GM21528 (cell line): ENCODE data around the gene XRCC4.
"Not testable (repeated sequence)": the region's sequence is repeated elsewhere in the genome, so short reads cannot be mapped to it uniquely, and the experiment has no call there.

Experiments used
- ATAC-seq: cut with Tn5 transposase; IDR thresholded peaks from one replicate; pipeline ENCODE4 v1.9.1; 2021; ENCODE audit warnings: mild to moderate bottlenecking, moderate library complexity; ENCODE audit not compliant: unreplicated experiment, low FRiP score

XRCC4 gene

DNA sequence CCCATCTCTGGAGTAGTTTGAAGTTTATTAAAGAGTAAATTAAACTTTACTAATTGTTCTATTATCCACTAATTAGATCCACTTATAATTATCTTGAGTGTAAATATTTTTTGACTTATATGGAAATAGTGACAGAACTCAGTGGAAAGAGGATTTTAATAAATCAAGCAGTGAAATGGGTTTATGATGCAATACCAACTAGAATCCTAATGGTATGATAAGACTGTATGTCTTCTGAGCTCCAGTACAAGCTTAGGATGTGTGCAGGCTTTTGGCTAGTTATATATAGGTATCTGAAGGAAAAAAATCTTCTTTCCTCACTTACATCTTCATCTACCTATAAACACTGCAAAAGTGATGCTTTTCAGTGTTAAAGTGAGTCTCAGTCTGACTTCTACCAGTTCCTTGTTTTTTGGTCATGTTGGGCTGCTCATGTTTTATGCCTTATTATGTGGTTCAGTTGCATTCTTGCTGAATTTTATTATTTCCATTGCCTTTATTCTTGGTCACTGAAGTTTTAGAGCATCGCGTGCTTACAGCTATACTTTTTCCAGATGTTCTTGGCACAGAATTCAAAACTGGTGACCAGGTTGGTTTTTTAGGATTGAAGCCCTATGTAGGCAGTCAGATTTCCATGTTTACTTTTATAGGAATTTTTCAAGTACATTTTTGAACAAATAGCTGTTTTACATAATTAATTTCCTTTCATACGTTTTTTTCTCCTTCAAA lies 30.5 kb downstream of the XRCC4 start:
- no peak for ATAC-seq

- ATAC-seq, result no peak
These were observed 32.0 kb downstream of the XRCC4 start for GRCh38 chr5:83109380-83109779.

DNA sequence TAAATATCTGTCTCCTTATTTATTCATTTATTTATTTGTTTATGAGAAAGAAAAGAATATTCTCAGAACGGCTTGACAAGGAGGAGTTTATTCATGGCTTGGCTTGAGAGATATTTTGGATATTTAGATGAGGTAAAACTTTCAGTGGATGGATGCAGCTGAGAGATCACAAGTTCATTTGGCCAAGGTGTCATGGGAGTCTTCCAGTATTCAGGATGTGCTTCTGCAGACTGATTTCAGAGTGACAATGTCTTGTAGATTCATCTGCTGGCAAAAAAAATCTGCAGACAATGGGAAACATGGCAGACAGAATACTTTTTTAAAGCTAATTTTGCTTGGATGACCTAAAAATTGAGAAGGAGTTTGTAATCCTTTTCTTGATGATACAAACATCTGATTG lies 38.5 kb downstream of the XRCC4 start:
- no peak for ATAC-seq

DNA sequence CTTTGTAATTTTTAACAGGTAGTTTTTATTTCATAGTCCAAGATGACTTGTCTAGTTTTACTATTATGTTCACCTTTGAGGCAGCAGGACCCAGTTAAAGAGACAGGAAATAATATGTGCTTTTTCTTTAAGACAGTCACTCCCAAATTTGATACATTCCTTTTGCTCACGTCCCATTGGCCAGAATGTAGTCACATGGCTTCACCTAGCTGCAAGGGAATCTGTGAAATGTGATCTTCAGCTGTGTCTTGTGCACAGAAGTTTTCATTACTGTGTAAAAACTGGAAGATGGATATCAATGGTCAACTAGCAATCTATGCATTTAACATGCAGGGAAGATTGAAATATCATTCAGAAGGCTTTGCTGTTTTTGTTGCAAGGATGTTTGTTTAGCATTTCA lies 41.1 kb downstream of the XRCC4 start:
- ATAC-seq, result no peak

DNA sequence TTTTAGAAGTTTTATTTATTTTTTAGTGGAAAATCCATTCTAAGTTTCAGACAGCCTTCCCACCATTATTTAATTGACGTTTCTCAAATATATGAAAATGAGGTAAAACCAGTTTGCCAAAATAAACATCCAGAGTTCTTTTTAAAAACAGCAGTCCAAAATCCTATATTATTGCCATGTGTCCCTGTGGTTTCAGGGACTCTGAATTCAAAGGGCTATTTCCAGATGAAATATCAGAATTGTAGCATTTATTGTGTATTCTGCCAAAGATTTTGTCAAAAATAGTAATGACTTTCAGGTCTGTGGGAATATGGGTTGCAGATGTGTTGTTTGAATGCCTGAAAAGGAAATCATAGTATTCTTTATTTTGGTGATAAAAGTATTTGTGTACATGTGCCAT lies 41.6 kb downstream of the XRCC4 start:
- no peak for ATAC-seq

DNA sequence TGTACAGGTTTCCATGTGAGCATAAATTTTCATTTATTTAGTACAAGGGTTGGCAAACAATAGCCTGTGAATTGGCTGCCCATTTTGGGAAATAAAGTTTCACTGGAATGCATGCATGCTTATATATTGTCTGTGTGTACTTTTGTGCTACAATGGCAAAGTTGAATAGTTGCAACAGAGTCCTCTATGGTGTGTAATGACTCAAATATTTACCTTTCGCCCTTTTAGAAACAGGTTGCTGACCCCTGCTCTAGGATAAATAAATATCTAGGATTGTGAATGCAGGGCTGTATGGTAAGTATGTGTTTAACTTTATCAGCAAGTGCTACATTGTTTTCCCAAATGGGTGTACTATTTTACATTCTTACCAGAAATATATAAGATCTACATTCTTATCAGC lies 47.2 kb downstream of the XRCC4 start:
- ATAC-seq, result no peak

GRCh38 chr5:83125560-83125959 lies 48.2 kb downstream of the XRCC4 start:
- no peak for ATAC-seq

- ATAC-seq, result no peak
These were observed 49.2 kb downstream of the XRCC4 start for GRCh38 chr5:83126501-83126900.

DNA sequence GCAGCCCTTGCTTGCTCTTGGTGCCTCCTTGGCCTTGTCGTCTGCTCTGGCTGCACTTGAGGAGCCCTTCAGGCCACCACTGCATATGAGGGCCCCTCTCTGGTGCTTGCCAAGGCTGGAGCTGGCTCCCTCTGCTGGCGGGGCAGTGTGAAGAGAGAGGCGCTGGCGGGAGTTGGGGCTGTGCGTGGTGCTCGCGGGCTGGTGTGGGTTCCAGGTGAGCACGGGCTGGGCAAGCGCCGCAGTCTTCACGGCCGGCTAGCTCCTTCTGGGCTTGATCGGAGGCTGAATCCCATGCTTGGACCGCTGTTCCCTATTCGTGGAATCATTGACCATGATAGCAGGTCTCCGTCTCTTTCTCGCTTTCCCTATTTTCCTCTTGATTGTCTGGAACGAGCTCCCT lies 56.5 kb downstream of the XRCC4 start:
- no peak for ATAC-seq

DNA sequence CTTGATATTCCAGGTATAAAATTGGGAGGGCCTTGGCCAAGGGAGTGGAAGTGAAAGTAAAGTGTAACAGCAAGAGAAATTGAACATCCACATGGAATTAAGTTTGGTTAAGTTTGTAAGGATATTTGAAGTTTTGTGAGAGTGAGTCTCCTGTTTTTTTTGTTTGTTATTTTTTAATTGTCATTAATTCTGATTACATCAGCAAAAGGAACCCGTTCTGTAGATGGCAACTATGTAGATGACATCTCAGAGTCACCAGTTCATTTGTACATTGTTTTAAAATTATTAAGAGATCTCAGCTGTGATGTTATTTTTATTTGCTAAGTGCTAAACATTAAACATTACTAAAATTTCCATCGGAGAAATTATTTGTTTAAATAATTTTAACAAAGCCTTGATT lies 65.2 kb downstream of the XRCC4 start:
- no peak for ATAC-seq

GRCh38 chr5:83145241-83145640 lies 67.9 kb downstream of the XRCC4 start:
- no peak for ATAC-seq

DNA sequence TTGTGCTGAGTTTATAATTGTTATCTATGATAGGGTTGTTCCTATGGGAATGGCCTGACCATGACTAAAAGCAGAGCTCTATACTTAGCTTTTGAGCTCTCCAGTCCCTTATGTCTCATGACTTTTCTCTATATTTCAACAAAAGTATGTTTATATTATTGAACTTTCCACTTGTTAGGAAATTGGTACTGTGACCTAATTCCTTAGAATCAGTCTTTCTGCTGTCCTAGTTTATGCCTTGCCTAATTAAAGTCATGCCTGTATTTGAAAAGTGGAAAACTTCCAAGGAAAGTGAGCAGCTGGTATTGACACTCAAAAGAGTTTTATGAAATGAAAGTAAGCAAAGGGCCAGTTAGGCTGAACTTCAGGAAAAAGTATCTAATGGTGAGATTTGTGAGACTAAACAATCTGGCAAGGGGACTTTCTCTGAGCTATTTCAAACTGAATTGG lies 68.6 kb downstream of the XRCC4 start:
- ATAC-seq, result no peak

GRCh38 chr5:83146441-83146840 lies 69.1 kb downstream of the XRCC4 start:
- no peak for ATAC-seq

DNA sequence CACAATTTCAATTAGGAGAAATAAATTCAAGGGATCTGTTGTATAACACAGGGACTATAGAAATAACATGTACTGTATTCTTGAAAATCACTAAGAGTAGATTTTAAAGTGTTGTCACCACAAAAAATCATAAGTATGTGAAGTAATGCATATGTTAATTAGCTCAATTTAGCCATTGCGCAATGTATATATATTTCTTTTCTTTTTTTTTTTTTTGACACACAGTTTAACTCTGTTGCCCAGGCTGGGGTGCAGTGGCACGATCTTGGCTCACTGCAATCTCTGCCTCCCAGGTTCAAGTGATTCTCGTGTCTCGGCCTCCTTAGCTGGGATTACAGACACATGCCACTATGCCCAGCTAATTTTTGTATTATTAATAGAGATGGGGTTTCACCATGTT lies 70.2 kb downstream of the XRCC4 start:
- no peak for ATAC-seq

GRCh38 chr5:83148370-83148769 lies 71.0 kb downstream of the XRCC4 start:
- ATAC-seq, result no peak

DNA sequence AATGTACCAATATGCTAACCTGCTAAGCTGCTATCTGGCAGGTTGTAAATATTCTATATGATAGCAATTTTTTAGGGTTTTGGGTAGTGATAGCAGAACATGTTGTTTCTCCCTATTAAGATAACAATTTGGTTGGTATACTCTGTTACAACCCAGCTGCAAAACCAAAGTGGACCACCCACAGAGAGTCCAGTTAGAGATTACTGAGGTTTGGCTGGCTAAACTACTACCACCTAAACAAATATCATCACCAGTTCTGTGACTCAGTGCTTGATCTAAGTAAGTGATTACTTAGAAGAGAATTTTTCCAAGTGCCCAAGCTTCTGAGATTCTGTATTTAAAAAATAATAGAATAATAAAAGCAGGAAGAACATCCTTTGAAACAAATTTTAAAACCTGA lies 72.3 kb downstream of the XRCC4 start:
- ATAC-seq, result no peak

GRCh38 chr5:83151821-83152220 lies 74.5 kb downstream of the XRCC4 start:
- no peak for ATAC-seq

- not testable (repeated sequence) for ATAC-seq
These were observed 75.6 kb downstream of the XRCC4 start for GRCh38 chr5:83152996-83153395.

GRCh38 chr5:83156001-83156400 lies 78.7 kb downstream of the XRCC4 start:
- no peak for ATAC-seq

- ATAC-seq, result no peak
These were observed 79.8 kb downstream of the XRCC4 start for GRCh38 chr5:83157163-83157562.

DNA sequence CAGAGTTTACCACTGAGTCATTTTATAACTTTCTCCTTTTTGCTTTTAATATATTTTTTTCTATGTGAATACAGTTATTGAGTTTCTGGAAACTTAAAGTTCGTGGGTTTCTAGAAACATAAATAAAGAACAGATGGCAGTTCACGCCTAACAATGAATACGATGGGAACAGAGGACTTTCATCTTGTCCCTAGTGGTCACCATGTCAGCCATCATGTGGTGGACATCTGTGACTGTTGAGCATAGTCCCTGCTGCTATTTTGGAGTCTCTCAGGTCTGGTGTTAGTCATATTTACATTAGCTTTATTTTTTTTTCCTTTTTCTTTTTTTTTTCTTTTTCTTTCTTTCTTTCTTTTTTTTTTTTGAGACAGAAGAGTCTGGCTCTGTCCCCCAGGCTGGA lies 85.3 kb downstream of the XRCC4 start:
- ATAC-seq, result no peak

- ATAC-seq, result no peak
These were observed 90.2 kb downstream of the XRCC4 start for GRCh38 chr5:83167538-83167937.
